ENCODE measurements around the gene LKAAEAR1.

DNA sequence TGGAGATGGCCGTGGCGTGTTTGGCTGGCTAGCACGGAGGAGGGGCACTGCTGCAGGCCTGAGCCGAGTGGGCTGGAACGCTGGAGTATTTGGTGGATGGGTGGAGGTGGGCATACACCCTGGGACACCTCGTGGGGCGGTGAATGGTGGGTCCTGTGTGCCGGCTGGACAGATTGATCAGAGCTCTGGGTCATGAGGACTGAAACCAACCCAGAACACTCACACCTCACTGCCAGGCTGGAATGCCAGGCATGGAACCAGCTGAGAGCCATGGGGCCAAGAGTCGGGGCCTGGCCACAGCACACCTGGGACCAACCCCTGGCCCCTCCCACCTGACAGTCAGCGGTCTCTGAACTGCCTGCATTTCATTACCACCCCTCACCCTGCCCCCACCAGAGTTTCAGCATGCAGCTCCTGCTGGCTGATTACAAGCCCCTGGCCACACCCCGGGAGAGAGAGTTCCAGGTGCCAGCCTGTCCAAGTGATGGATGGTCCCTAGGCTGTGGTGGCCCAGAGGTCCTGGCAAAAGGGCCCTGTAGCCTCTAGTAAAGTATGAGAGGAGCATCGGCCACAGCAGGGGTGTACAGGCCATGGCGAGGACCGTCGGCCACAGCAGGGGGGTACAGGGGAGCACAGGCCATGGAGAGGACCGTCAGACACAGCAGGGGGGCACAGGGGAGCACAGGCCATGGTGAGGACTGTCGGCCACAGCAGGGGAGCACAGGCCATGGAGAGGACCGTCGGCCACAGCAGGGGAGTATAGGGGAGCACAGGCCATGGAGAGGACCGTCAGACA, 19.9 kb upstream of the LKAAEAR1 start:
- TF ChIP-seq, protein P1, sequence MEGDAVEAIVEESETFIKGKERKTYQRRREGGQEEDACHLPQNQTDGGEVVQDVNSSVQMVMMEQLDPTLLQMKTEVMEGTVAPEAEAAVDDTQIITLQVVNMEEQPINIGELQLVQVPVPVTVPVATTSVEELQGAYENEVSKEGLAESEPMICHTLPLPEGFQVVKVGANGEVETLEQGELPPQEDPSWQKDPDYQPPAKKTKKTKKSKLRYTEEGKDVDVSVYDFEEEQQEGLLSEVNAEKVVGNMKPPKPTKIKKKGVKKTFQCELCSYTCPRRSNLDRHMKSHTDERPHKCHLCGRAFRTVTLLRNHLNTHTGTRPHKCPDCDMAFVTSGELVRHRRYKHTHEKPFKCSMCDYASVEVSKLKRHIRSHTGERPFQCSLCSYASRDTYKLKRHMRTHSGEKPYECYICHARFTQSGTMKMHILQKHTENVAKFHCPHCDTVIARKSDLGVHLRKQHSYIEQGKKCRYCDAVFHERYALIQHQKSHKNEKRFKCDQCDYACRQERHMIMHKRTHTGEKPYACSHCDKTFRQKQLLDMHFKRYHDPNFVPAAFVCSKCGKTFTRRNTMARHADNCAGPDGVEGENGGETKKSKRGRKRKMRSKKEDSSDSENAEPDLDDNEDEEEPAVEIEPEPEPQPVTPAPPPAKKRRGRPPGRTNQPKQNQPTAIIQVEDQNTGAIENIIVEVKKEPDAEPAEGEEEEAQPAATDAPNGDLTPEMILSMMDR (IDR thresholded peaks at IDR 0.05) = no peak
- TF ChIP-seq POLR2A (IDR thresholded peaks at IDR 0.05) = no peak
